ENCODE measurements around the gene PIH1D1. TPM values are rescaled to one million over a fixed set of nuclear protein-coding genes. Genes with fewer than 3 reads are reported as not detected.
A peak's percentile ranks its signal among the peaks of the same experiment; 100 is the strongest.

PIH1D1 gene
- total RNA-seq, 1 experiment from 2014 or later, result 153 TPM

DNA sequence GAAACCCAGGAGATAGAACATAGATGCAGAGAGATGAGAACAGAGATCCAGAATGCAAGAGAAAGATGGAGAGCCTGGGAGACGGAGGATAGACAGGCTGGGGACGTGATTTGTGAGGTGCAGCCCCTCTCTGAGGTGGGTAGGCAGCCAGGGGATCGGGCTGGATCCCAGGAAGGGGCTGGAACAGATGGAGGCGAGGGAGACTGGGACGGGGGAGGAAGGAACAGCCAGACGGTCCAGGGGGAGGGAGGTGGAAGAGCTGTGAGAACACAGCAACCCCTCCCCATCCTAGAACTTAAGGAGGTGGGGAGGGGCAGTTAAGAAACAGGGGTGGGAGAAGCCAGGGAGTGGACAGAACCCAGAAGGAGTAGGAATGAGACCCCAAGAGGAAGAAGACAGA, 13.4 kb downstream of the PIH1D1 start:
- no peak for DNase-seq (ENCODE audit: low spot score)
- Mint-ChIP-seq H3K9me3 (peaks cover 7% of the 10 kb centered on the region), H3K36me3 (no peaks in the 10 kb centered on the region), H3K4me3 (no peak overlapping the region), H3K27ac (no peak overlapping the region), H3K27me3 (ENCODE audit: low read depth) (peaks cover 91% of the 10 kb centered on the region), H3K4me1 (peaks cover 37% of the 10 kb centered on the region)
- ChIA-PET CTCF (no interaction called here), POLR2A (no interaction called here)
- no peak for TF ChIP-seq ELF4 (CRISPR knock-in tag; IDR thresholded peaks at IDR 0.05; ENCODE audit: low read depth)
- TF ChIP-seq KAT7 (CRISPR knock-in tag; IDR thresholded peaks at IDR 0.05; ENCODE audit: borderline replicate concordance), result no peak
- TF ChIP-seq, protein P1, sequence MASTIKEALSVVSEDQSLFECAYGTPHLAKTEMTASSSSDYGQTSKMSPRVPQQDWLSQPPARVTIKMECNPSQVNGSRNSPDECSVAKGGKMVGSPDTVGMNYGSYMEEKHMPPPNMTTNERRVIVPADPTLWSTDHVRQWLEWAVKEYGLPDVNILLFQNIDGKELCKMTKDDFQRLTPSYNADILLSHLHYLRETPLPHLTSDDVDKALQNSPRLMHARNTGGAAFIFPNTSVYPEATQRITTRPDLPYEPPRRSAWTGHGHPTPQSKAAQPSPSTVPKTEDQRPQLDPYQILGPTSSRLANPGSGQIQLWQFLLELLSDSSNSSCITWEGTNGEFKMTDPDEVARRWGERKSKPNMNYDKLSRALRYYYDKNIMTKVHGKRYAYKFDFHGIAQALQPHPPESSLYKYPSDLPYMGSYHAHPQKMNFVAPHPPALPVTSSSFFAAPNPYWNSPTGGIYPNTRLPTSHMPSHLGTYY (CRISPR knock-in tag; IDR thresholded peaks at IDR 0.05), result no peak
- TF ChIP-seq ZNF219 (CRISPR knock-in tag; IDR thresholded peaks at IDR 0.05; ENCODE audit: borderline replicate concordance), result no peak
- TF ChIP-seq, protein P2, sequence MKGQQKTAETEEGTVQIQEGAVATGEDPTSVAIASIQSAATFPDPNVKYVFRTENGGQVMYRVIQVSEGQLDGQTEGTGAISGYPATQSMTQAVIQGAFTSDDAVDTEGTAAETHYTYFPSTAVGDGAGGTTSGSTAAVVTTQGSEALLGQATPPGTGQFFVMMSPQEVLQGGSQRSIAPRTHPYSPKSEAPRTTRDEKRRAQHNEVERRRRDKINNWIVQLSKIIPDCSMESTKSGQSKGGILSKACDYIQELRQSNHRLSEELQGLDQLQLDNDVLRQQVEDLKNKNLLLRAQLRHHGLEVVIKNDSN (CRISPR knock-in tag; IDR thresholded peaks at IDR 0.05), result no peak
- TF ChIP-seq, protein P3, sequence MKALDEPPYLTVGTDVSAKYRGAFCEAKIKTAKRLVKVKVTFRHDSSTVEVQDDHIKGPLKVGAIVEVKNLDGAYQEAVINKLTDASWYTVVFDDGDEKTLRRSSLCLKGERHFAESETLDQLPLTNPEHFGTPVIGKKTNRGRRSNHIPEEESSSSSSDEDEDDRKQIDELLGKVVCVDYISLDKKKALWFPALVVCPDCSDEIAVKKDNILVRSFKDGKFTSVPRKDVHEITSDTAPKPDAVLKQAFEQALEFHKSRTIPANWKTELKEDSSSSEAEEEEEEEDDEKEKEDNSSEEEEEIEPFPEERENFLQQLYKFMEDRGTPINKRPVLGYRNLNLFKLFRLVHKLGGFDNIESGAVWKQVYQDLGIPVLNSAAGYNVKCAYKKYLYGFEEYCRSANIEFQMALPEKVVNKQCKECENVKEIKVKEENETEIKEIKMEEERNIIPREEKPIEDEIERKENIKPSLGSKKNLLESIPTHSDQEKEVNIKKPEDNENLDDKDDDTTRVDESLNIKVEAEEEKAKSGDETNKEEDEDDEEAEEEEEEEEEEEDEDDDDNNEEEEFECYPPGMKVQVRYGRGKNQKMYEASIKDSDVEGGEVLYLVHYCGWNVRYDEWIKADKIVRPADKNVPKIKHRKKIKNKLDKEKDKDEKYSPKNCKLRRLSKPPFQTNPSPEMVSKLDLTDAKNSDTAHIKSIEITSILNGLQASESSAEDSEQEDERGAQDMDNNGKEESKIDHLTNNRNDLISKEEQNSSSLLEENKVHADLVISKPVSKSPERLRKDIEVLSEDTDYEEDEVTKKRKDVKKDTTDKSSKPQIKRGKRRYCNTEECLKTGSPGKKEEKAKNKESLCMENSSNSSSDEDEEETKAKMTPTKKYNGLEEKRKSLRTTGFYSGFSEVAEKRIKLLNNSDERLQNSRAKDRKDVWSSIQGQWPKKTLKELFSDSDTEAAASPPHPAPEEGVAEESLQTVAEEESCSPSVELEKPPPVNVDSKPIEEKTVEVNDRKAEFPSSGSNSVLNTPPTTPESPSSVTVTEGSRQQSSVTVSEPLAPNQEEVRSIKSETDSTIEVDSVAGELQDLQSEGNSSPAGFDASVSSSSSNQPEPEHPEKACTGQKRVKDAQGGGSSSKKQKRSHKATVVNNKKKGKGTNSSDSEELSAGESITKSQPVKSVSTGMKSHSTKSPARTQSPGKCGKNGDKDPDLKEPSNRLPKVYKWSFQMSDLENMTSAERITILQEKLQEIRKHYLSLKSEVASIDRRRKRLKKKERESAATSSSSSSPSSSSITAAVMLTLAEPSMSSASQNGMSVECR (CRISPR knock-in tag; IDR thresholded peaks at IDR 0.05; ENCODE audit: borderline replicate concordance), result no peak
- no peak for TF ChIP-seq NFATC4 (CRISPR knock-in tag; IDR thresholded peaks at IDR 0.05)
- TF ChIP-seq, protein P4, sequence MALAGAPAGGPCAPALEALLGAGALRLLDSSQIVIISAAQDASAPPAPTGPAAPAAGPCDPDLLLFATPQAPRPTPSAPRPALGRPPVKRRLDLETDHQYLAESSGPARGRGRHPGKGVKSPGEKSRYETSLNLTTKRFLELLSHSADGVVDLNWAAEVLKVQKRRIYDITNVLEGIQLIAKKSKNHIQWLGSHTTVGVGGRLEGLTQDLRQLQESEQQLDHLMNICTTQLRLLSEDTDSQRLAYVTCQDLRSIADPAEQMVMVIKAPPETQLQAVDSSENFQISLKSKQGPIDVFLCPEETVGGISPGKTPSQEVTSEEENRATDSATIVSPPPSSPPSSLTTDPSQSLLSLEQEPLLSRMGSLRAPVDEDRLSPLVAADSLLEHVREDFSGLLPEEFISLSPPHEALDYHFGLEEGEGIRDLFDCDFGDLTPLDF (CRISPR knock-in tag; IDR thresholded peaks at IDR 0.05), result no peak
- TF ChIP-seq GTF2I (CRISPR knock-in tag; conservative IDR thresholded peaks at IDR 0.05), result no peak
- TF ChIP-seq HMGA2 (CRISPR knock-in tag; IDR thresholded peaks at IDR 0.05), result no peak
- TF ChIP-seq SOX15 (CRISPR knock-in tag; IDR thresholded peaks at IDR 0.05), result no peak
- TF ChIP-seq, protein P5, sequence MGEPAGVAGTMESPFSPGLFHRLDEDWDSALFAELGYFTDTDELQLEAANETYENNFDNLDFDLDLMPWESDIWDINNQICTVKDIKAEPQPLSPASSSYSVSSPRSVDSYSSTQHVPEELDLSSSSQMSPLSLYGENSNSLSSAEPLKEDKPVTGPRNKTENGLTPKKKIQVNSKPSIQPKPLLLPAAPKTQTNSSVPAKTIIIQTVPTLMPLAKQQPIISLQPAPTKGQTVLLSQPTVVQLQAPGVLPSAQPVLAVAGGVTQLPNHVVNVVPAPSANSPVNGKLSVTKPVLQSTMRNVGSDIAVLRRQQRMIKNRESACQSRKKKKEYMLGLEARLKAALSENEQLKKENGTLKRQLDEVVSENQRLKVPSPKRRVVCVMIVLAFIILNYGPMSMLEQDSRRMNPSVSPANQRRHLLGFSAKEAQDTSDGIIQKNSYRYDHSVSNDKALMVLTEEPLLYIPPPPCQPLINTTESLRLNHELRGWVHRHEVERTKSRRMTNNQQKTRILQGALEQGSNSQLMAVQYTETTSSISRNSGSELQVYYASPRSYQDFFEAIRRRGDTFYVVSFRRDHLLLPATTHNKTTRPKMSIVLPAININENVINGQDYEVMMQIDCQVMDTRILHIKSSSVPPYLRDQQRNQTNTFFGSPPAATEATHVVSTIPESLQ (CRISPR knock-in tag; IDR thresholded peaks at IDR 0.05), result no peak
- no peak for TF ChIP-seq OVOL2 (CRISPR knock-in tag; IDR thresholded peaks at IDR 0.05; ENCODE audit: borderline replicate concordance)
- no peak for TF ChIP-seq PRRX2 (CRISPR knock-in tag; IDR thresholded peaks at IDR 0.05)
- TF ChIP-seq SMAD3 (CRISPR knock-in tag; IDR thresholded peaks at IDR 0.05; ENCODE audit: borderline replicate concordance), result no peak
- ATAC-seq, result no peak

DNA sequence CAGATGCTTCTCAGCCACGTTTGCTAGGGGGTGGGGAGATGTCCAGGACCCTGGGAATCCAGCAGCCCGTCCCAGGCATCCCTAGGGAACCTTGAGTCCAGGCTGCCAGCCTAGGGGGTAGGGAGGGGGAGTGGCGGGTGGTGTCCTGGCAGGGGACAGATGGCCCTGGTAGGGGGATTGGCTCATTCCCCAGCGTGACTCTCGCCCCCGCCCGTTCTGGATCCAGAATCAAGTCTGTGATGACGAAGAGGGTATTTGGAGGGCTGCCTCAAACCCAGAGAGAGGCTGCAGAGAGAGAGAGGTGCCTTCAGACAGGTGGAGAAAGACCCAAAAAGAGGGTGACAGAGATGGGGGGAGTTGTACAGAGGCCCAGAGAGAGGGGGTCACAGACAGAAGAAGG, 14.4 kb downstream of the PIH1D1 start:
- H3K9me3 Mint-ChIP-seq, result peaks cover 7% of the 10 kb centered on the region
- H3K4me1 Mint-ChIP-seq, result peaks cover 38% of the 10 kb centered on the region
- DNase-seq (ENCODE audit: low spot score) (no peak), ATAC-seq (no peak)
- H3K36me3 Mint-ChIP-seq, result peaks cover under 1% of the 10 kb centered on the region; the same call in 1 of the 2 replicates
- ChIA-PET POLR2A (interaction anchor here (0.6 to 1.1 kb wide), 2 partner anchors 12 to 20 kb away, joined by 4 to 5 read pairs; partner anchors contain the start of gene GFY), CTCF (interaction anchor here (1.2 to 2.6 kb wide), 5 partner anchors 11 to 437 kb away, joined by 4 to 28 read pairs (median 7); partner anchors contain the start of genes GFY and PIH1D1)
- peaks cover 98% of the 10 kb centered on the region for H3K27me3 Mint-ChIP-seq (ENCODE audit: low read depth)
- peak overlapping the region; percentile 66 for H3K4me3 Mint-ChIP-seq
- no peak overlapping the region for H3K27ac Mint-ChIP-seq
- TF ChIP-seq TEAD4 (CRISPR knock-in tag; IDR thresholded peaks at IDR 0.05) (no peak), TCF7 (CRISPR knock-in tag; IDR thresholded peaks at IDR 0.05; ENCODE audit: low read depth) (no peak), ZNF121 (CRISPR knock-in tag; IDR thresholded peaks at IDR 0.05) (no peak), NR2C2 (CRISPR knock-in tag; IDR thresholded peaks at IDR 0.05) (no peak), ZNF671 (CRISPR knock-in tag; IDR thresholded peaks at IDR 0.05) (no peak), PRRX2 (CRISPR knock-in tag; IDR thresholded peaks at IDR 0.05) (no peak), SMAD3 (CRISPR knock-in tag; IDR thresholded peaks at IDR 0.05; ENCODE audit: borderline replicate concordance) (no peak)
- TF ChIP-seq, protein P6, sequence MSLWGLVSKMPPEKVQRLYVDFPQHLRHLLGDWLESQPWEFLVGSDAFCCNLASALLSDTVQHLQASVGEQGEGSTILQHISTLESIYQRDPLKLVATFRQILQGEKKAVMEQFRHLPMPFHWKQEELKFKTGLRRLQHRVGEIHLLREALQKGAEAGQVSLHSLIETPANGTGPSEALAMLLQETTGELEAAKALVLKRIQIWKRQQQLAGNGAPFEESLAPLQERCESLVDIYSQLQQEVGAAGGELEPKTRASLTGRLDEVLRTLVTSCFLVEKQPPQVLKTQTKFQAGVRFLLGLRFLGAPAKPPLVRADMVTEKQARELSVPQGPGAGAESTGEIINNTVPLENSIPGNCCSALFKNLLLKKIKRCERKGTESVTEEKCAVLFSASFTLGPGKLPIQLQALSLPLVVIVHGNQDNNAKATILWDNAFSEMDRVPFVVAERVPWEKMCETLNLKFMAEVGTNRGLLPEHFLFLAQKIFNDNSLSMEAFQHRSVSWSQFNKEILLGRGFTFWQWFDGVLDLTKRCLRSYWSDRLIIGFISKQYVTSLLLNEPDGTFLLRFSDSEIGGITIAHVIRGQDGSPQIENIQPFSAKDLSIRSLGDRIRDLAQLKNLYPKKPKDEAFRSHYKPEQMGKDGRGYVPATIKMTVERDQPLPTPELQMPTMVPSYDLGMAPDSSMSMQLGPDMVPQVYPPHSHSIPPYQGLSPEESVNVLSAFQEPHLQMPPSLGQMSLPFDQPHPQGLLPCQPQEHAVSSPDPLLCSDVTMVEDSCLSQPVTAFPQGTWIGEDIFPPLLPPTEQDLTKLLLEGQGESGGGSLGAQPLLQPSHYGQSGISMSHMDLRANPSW (CRISPR knock-in tag; conservative IDR thresholded peaks at IDR 0.05; ENCODE audit: low read depth), result no peak
- TF ChIP-seq, protein P7, sequence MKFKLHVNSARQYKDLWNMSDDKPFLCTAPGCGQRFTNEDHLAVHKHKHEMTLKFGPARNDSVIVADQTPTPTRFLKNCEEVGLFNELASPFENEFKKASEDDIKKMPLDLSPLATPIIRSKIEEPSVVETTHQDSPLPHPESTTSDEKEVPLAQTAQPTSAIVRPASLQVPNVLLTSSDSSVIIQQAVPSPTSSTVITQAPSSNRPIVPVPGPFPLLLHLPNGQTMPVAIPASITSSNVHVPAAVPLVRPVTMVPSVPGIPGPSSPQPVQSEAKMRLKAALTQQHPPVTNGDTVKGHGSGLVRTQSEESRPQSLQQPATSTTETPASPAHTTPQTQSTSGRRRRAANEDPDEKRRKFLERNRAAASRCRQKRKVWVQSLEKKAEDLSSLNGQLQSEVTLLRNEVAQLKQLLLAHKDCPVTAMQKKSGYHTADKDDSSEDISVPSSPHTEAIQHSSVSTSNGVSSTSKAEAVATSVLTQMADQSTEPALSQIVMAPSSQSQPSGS (CRISPR knock-in tag; IDR thresholded peaks at IDR 0.05; ENCODE audit: borderline replicate concordance, low read depth), result no peak
